Middle frontal gyrus (tissue), 1 donor: ENCODE measurements around the gene RNF213.

Experiments used
- DNase-seq: peaks from one replicate; pipeline ENCODE4 v3.0.0-alpha.2; 2015; ENCODE audit warnings: low spot score; ENCODE audit errors: extremely low spot score

The RNF213 gene

DNA sequence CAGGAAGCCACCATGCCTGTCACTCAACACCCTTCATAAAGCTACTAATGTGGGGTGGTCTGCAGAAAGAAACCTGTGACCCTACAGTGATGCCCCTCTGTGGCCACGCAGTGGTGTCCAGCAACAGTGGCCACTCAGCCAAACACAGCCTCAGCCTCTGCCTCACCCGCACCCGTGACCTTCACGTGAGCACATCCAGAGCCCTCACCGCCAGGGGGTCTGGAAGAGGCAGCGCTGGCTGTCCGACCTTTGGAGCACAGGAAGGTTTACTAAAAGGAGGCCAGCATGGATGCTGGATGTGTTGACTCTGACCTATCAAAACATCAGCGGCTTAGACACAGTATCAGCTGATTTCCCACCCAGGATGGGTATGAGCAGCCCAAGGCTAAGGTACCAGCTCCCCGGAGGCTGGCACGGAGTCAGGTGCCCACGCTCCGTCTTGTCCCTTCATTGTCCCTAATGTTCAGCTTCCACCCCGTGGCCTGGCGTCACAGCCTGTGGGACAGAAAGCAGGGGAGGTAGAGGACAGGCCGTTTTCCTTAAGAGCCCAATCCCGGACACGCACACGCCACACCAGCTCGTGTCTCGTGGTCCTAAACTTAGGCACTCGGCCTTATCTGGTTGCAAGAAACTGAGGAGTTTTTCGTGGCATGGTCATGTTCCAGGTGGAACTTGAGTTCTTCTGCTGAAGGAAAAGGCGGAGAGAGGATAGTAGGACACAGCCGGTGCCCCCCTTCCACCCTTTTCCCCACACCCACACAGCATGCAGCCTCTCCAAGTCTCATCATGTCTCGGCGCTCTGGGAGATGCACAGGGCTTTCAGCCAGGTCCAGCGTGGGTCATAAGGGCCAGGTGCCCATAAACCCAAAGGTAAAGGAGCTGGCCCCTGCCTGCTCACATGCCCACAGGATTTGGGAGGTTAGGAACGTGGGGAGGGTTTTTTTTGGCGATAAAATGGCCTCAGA, 104.6 kb downstream of the RNF213 start:
- DNase-seq: no peak

DNA sequence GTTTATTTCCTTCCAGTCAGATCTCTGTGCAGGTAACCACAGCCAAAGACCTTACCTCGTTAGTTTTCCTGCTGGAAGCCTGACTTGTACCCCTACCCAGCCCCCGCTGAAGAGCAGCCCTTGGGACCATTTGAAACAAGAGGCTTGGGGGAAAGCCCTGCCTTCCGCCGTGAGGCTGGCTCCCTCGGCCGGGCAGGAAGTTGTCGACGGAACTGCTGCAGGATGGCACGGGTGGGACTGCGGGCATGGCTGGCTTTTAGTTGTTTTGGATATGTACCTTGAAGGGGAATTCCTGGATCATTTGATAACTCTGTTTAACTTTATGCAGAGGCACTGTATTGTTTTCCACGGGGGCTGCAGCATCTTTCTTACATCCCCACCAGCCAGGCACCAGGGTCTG, 105.3 kb downstream of the RNF213 start:
- DNase-seq: no peak

DNA sequence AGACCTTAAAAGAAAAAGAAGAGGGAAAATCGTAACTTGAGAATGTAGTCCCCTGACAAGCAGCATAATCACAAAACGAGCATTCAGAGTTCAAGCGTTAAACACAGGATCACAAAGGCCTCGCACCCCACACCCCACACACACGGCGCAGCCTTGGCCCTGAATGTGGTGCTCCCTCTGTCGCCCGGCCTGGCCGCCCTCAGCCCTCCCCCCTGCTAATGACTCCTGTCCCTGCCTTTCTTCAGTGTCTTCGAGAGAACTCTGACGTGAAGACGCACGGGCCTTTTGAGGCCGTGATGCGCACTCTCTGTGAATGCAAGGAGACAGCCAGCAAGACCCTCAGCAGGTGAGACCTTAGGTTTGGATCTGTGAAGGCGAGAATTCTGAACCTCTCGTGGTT, 106.9 kb downstream of the RNF213 start:
- DNase-seq: no peak

DNA sequence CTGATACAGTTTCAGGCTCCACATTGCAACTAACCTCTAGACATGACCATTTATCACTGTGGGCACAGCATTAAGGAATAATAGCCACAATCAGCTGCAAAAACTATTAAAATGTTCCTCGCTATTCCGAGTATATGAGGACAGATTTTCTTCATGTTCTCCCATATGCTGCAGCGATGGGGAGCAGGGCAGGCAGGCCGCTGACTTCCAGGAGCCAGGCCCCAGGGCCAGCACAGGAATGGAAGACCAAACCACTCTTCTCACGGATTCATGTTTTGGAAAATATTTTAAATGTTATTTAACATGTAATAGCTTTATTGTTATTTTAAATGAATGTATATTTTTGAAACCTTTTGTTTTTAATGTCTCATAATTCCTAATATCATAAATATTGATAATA, 110.5 kb downstream of the RNF213 start:
- no peak for DNase-seq

DNA sequence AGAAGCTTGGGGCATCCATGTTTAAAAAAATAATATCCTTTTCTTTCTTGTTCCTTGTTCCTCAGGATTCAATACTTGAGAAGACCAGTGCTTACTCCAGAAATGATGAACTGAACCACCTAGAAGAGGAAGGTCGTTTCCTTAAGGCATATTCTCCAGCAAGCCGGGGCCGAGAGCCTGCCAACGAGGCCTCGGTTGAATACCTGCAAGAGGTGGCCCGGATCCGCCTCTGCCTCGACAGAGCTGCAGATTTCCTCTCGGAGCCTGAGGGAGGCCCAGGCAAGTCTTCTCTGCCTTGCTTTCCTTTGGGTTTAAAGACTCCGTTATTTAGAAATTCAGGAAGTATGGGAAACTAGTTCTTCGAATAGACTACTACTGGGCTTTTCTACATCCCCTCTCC, 111.8 kb downstream of the RNF213 start:
- DNase-seq: no peak

DNA sequence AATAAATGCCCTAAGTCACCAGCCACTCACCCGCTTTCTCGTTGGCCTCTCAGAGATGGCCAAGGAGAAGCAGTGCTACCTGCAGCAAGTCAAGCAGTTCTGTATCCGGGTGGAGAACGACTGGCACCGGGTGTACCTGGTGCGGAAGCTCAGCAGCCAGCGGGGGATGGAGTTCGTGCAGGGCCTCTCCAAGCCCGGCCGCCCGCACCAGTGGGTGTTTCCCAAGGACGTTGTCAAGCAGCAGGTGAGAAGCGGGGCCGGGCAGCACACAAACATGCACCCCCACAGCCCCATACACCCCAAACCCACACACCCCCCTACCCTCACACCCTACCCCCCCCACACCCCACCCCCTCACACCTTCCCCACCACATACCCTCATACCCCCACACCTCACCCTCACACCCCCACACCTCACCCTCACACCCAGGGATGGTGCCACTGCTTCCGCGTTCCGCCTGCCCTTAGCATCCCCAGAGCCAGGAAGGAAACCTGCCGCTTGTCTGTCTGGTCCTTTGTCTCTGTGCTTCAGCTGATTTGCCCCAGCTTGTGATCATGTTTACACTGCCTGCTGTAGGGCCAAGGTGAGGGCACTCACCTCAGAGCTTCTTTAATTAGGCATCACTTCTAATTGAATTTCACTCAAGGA, 112.4 kb downstream of the RNF213 start:
- DNase-seq: no peak

DNA sequence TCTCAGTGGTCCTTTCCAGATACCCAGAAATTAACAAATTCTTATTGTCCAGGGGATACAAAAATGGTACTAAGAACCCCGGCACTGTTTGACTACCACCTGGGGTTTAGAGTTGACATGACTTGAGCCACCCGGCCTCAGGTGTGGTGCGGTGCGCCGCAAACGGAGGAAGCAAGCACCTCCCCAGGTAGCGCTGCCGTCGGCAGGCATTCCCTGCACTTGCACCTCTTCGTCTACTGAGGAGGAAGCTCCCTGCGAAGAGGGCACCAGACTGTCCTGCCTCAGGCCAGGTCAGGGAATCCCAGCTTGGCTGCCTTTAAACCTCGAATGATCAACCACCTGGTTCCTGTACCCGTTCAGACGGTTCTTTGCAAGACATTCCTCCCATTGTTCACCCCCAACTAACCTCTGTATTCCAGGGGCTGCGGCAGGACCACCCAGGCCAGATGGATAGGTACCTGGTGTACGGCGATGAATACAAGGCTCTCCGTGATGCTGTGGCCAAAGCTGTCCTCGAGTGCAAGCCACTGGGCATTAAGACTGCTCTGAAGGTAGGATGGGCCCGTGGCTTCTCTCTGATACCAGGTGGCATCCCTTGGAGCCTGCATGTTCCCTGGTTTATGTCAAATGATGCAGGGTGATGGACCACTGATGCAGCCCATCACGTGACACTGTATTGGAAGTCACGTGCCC, 113.5 kb downstream of the RNF213 start:
- no peak for DNase-seq

DNA sequence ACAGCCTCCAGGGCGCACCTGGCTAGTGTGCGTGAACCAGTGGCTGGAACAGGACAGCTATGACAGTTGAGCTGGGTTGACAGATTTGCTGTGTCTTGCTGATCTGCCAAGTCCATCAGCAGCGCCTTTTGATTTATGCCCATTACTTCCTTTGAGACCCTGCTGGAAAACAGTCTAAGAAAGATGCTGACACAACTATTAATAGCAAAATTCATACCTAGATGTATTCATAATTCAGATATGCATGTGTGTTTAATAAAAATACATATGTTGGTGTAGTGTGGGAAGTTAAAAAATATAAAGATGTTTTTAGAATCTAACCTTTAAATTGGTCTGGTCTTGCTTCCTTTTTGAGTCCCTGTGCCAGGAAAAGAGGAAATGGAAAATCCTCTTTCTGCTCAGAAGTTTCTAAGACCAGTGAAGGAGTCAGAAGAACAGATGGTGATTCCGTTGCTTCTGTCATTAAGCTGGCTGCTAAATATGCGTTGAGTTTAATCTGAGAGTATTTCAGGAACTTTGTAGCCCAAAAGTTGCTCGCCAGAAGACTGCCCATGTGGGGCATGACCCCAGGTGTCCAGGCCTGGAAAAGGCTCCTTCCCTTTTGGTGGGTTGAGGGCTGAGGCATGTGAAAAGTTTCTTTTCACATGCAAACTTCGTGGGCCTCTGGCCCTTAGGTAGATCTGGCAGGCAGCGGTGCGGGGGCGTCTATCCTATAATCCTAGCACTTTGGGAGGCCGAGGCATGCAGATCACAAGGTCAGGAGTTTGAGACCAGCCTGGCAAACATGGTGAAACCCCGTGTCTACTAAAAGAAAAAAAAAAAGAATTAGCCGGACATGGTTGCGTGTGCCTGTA, 114.3 kb downstream of the RNF213 start:
- DNase-seq: no peak

DNA sequence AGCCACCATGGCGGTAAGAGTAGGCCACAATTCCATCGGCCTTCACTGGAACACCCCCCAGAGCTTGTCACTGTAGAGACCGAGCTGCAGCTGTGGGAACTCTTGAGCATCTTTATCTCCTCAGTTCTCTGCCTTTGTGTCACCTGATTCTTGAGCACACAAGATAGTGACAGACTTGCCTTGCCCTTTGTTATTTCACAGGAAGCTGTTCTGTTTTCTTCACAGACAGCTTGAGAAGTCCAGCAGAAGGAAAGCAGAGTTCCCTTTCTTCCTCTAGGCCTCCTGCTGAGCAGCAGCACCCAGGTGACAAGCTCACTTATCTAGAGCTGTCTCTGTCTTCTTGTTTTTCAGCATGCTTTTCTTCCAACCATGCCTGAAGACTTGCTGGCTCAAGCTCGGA, 115.9 kb downstream of the RNF213 start:
- DNase-seq: no peak

DNA sequence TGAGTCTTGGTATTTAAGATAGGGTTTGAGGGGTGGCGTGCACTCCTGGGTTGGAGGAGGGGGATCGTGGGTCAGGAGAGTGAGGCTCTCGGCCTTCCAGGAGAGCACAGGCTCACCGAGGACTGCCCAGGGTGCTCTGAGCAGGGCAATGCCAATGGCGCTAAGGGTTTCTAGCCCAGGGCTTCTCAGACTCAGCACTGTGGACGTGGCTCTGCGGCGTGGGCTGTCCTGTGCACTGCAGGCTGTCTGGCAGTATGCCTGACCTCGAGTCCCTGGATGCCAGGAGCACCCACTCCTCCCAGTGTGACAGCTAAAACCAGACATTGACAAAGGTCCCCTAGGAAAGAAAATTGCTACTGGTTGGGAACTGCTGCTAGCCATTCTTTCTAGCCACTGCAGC, 117.1 kb downstream of the RNF213 start:
- no peak for DNase-seq

DNA sequence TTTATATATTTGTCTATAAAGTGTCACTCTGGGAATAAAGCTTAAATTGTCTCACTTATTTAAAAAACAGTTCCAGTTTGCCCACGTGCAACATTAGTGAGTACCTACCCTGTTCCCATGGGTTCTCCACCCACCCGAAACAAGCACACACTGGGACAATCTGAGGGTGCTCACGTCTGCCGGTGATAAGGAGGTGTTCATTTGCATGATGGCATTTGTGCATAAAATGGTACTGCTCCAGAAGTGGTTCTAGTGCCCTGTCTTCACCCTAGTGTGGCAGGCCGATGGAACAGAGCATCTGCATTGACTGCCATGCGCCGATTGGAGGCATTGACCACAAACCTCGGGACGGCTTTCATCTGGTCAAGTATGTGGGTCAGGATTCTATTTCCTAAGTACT, 118.7 kb downstream of the RNF213 start:
- no peak for DNase-seq

DNA sequence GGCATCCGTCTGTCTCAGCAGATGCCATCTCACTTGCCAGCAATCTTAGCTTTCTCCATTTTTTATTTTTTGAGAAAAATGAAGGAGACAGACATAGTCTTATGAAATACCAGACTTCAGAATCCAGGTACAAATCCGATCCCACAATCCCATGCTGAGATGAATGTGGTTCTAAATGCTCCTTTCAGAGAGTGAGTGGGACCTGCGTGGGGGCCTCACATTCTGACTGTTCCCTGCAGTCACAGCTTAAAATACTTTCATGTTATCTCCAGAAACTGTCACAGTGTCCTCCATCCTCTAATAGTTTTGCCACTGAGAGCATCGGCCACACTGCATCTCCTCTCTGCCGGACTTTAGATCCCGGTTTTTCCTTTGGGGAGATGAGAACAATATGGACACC, 119.4 kb downstream of the RNF213 start:
- DNase-seq: no peak

DNA sequence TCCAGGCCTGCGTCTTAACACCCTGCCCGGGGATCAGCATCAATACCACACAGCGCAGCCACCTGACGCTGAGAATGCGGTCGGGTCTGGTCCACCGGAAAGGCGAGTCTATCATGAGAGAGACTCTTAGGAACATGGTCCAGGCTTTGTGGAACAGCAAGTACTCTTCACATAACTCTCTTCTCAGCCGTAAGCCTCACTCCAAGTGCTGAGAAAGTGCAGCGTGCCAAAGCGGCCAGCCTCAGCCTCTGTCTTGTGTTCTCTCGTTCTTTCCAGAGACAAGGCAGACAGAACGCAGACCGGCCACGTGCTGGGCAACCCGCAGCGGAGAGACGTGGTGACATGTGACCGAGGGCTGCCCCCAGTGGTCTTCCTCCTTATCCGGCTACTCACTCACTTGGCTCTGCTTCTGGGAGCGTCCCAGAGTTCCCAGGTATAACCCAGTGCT, 119.9 kb downstream of the RNF213 start:
- DNase-seq: no peak

DNA sequence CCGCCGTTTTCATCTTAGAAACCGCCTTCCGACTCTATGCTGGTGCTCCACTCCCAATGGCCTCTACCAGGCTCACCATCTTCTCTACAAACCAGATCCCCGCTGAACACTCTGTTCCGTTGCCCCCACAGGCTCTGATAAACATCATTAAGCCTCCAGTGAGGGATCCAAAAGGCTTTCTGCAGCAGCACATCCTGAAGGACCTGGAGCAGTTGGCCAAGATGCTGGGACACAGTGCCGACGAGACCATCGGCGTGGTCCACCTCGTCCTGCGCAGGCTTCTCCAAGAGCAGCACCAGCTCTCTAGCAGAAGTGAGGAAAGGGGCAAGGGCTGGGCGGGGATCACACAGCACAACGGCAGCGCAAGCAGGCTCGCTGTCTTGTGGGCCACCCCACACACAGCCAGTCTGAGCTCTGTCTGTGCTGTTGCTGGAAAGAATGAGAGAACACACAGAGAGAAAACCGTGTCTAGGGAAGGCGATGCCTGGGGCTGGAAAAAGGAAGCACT, 120.8 kb downstream of the RNF213 start:
- no peak for DNase-seq

DNA sequence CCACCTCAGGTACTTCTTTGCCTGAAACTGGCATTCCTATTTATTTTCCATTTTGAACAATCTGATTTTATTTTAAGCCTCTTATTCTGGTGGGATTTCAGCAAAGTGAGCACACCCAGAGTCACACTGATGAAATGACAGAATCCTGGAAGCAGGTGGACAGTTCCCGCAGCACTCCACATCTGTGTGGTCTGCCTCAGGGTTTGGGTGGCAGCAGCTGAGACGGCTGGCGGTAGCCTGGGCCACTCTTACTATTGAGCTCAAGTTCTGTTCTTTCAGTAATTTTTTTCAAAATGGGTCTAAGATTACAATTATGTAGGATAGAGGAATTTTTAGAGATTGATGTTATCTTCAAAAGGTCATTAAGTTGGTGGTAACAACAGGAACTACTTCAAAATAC, 121.8 kb downstream of the RNF213 start:
- no peak for DNase-seq

DNA sequence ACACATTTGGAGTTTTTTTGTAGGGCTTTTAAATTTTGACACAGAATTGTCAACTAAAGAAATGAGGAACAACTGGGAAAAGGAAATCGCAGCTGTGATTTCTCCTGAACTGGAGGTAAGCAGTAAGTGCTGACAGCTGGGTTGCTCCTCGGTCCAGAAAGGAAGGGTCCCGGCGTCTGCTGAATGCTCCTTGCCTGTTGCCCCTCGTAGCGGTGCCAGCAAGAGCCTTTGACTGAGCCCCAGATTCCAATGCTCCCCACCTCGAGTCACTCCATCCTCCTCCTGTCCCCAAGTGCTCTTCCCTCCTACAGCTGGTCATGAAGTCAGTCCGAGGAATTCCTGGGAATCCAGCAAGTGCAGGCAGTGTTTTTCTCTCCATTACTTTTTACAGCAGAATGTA, 122.3 kb downstream of the RNF213 start:
- no peak for DNase-seq

DNA sequence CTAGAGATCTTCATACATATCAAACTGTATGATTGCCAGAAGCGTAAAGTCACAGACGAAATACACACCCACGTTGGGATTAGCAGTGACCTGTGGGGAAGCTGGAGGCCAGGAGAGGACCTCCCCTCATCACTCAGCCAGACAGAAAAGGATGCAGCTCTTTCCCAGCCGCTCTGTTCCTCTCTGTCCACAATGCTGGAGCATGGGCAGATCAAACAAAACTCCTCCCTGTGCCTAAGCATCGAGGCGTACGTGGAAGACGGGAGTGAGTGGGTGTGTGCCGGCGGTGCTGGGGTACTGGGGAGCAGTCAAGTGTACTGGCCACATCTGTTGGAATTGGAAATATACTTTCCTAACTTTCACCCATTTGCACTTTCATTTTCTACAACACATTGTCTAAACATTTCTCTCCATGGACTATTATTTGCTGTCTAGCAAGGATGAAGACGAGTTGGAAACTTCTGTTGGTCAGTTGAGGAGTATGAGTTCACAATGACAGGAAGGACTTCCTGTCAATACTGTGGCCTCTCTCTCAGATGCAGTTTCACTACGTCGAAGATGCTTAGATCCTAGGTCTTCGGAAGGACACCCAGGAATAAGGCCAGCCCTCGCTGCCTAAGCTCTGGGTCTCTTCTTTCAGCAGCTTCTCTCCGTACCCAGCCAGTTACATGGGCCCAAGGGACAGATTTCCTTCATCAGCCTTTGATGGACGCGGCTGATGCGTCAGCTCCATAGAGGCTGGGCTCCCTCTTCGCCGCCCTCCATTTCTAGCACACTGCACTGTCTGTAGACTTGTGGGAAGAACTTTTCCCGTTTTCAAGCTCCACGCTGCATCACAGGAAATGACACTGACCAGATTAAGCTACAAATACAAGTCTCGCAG, 123.7 kb downstream of the RNF213 start:
- no peak for DNase-seq

DNA sequence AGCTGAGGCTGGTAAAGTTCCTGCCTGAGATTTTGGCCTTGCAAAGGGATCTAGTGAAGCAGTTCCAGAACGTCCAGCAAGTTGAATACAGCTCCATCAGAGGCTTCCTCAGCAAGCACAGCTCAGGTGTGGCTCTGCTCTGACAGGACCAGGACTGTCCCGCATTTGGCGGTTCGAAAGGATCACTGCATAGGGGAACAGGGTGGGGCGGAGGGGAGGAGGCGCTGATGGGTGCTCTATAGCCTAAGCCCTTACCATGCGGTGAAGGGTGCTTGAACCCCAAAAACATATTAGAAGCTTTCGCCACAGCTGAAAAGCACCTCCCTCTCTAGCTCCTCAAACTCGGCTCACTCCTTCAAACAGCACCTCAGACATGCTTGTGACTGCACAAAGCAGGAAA, 124.4 kb downstream of the RNF213 start:
- no peak for DNase-seq

DNA sequence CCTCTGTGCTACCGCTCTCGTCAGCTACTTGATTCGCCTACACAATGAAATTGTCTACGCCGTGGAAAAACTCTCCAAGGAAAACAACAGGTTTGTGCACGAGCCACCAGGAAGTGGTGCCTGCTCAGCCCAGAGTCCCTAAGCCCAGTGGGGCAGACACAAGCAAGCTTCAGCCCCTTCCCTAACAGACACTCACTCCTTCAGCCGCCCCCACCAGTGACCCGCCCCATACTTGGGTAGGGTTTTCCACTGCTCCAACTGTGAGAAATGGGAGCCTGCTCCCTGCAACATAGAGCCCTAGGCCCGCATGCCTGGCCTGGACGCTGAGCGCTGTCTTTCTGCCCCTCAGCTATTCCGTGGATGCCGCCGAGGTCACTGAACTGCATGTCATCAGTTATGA, 125.7 kb downstream of the RNF213 start:
- no peak for DNase-seq

DNA sequence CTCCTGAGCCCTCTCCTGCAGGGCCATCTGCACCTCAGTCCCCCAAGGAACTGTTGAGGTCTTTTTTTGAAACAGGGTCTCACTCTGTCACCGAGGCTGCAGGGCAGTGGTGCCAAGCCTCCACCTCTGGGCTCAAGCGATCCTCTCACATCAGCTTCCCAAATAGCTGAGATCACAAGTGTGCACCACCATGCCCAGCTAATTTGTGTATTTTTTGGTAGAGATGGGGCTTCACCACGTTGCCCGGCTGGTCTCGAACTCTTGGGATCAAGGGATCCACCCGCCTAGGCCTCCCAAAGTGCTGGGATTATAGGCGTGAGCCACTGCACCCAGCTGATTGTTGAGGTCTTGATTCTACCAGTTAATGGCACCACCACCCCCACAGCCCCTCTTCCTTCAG, 126.4 kb downstream of the RNF213 start:
- DNase-seq: no peak
